Limb (tissue), 2 donors: Measurements from ENCODE around the gene MTOR.
"Not testable (repeated sequence)": the region's sequence is repeated elsewhere in the genome, so short reads cannot be mapped to it uniquely, and the experiment has no call there.

Source experiments
- DNase-seq, 2 donors: peaks; one replicate each; pipeline ENCODE4 v3.0.0-alpha.2; 2016; ENCODE audit errors: extremely low spot score in 2 of 2

MTOR gene

GRCh38 chr1:11280719-11281376 is 18.5 kb upstream of the MTOR start:
- no peak for DNase-seq

DNA sequence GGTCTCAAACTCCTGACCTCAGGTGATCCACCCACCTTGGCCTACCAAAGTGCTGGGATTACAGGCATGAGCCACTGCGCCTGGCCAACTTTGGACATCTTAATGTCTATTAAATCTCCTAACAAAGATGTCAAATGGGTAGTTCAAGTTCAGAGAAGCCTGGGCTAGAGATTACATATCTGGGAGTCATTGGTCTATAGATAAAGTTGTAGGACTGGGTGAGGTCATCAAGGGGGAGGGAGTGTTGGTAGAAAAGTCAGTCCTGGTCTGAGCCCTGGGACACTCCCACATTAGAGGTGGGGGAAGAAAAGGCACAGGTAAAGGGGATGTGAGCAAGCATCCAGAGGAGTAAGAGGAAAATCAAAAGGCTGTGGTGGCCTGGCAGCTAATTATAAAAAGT is 17.3 kb upstream of the MTOR start:
- no peak for DNase-seq

DNA sequence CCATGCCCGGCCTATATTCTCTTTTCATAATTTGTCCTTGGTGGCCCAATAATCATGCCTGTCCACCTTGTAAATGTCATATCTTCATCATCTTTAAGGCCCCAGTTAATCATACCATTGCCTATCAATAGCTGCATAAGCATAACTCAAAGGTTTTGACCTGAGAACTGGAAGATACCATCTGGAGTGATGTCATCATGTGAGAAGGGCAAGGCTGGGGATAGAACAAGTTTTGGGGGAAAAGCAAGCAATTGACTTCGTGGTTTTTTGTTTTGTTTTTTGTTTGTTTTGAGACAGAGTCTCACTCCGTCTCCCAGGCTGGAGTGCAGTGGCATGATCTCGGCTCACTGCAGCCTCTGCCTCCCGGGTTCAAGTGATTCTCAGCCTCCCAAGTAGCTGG is 16.8 kb upstream of the MTOR start:
- DNase-seq = no peak

DNA sequence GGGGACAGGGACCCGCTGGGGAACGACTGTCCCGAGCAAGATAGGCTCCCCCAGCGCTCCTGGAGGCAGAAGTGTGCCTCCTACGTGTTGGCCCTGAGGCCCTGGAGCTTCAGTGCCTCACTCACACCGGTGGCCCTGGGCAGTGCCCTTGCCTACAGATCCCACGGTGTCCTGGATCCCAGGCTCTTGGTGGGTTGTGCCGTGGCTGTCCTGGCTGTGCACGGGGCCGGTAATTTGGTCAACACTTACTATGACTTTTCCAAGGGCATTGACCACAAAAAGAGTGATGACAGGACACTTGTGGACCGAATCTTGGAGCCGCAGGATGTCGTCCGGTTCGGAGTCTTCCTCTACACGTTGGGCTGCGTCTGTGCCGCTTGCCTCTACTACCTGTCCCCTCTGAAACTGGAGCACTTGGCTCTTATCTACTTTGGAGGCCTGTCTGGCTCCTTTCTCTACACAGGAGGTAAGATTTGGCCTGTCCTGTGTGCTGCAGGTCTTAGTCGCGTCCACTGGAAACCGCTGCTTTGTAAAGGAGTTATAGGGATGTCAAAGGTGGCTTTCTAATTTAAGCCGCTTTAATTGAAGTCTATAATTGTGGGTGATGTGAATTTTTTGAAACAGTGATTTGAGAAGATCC is 11.4 kb upstream of the MTOR start:
- DNase-seq = no peak

DNA sequence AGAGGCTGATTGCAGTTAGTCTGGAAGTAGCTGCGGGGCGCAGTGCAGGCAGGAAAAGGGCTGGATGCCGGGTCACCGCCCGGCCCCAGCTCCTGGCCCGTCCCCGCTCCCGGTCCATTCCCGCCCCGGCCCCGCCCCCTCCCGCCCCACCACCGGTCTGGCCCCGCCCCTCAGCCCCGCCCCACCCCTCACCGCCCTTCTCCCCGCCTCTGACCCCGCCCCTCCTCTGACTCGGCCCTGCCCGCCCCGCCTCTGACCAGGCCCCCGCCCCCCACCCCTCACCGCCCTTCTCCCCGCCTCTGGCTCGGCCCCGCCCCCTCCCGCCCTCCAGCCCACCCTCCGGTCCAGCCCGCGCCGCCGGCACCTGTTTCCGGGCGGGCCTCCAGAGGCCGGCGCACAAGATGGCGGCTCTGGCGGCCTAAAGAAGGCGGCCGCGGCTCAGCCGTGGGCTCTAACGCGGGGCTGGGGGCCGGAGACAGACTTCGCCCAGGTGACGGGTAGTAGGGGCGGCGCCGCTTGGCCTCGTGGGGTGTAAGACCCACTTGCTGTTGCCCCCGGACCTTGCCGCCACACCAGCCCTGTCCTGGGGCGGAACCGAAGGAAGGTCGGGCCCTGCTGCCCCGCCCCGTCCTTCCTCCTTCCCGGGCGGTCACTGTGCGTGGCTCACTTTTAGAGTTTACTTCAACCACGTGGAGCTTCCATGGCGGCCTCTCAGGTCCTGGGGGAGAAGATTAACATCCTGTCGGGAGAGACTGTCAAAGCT is 10.7 kb upstream of the MTOR start, which contains the start of gene UBIAD1:
Gene UBIAD1, plus strand, starts transcription at position 367 of the 763 bp plus-strand sequence. Its CDS starts 334 bp downstream, at position 701.
- peak; percentile 78 to 95 for DNase-seq

DNA sequence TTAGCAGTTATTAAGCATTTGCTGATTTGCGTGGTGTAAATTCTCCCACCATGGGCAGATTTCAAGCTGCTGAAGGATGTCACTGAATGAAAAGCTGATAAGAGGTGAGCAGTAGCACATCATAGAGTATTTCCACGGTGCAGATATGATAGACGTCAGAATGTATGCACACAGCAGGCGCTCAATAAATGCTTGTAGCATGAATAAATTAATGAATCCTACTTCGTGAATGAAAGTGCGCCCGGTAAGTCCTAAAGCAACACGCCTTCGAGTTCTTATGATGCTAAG is 10.1 kb upstream of the MTOR start:
- DNase-seq = no peak

DNA sequence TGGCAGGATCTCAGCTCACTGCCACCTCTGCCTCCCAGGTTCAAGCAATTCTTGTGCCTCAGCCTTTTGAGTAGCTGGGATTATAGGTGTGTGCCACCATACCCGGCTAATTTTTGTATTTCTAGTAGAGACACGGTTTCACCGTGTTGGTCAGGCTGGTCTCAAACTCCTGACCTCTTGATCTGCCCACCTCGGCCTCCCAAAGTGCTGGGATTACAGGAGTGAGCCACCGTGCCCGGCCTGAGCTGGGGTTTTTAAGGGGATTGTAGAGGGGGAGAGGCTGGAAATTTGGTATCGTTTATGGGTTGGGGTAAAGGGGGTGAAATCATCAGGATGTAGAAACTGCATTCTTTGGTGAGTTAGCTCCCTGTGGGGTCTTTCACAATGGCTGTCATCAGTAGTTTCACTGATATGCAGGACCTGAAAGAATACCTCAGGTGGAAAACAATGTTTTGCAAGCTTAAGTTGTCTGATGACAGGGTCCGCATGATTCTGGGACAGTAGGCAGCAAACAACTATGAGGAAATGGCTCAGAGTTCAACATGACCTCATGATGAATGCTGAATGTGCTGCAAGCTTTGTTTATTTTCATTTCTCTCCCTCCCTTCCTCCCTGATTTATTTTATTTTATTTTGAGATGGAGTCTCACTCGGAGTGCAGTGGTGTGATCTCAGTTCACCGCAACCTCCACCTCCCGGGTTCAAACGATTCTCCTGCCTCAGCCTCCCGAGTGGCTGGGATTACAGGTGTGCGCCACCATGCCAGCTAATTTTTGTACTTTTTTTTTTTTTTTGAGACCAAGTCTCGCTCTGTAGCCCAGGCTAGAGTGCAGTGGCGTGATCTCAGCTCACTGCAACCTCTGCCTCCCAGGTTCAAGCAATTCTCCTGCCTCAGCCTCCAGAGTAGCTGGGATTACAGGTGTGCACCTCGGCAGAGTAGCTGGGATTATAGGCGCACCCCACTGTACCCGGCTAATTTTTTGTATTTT is 5.3 kb upstream of the MTOR start:
- not testable (repeated sequence) for DNase-seq

DNA sequence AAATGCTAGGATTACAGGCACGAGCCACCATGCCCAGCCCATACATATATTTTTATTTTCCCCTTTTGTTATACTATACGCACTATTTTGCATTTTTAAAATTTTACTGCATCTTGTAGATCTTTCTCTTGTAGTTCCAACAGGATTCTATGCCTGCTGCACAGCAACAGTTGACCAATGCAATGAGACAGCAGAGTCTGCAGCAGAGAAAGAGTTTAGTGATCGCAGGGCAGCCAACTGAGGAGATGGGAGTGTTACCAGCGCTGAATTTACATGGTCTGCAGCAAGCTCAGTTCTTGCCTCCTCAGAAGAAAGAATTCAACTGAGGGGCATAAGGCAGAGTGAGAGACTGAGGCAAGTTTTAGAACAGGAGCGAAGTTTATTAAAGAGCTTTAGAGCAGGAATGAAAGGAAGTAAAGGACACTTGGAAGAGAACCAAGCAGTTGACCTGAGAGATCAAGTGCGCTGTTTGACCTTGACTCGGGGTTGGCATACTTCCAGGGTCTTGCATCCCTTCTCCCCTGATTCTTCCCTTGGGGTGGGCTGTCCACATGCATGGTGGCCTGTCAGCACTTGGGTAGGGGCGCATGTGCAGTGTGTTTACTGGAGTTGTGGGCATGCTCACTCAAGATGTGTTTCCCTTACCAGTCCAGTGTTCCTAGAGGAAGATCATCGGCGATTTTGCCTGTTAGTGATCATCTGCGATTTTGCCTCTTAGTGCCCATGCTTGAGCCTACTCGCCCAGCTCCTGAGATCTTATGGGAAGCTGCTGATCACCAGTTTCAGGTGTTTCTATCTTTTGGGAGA is 4.1 kb upstream of the MTOR start:
- DNase-seq = no peak

- DNase-seq = no peak
These were observed 6.1 kb downstream of the MTOR start for GRCh38 chr1:11256299-11256698.

DNA sequence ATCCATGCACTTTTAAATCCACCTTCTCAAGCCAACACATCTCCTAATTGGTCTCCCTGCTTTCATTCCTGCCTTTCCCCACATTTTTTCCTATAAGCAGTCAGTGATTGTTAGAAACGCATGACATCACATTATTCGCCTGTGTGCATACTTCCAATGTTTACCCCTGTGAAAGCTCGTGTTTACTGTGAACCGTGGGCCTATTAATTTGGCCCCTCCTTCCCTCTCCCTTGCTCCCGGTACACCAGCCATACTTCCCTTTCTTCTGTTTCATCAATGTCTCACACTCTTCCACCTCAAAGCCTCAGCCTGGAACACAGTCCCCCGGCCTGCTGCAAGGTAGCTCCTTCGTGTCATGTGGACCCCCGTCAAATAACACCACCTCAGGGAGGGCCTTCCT is 9.1 kb downstream of the MTOR start:
- no peak for DNase-seq

DNA sequence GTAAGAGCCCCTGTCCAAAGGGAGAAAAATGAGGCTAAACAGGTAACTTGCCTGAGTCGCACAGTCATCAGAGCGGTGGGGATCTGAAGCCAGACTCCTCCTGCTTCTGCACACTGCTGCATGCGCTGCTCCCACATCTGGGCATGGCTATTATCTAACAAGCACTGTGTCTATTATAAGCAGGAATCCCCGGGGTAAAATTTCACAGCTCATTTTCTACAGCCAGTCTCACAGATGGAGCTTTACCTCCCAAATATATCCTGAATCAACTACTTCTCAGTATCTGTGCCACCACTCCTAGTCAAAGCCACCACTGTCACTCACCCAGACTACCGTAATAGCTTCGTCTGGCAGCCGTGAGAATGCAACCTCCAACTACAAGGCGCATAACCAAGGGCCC is 9.8 kb downstream of the MTOR start:
- no peak for DNase-seq

GRCh38 chr1:11248169-11248568 is 14.2 kb downstream of the MTOR start:
- DNase-seq = no peak

- no peak for DNase-seq
These were observed 16.2 kb downstream of the MTOR start for GRCh38 chr1:11245904-11246719.

DNA sequence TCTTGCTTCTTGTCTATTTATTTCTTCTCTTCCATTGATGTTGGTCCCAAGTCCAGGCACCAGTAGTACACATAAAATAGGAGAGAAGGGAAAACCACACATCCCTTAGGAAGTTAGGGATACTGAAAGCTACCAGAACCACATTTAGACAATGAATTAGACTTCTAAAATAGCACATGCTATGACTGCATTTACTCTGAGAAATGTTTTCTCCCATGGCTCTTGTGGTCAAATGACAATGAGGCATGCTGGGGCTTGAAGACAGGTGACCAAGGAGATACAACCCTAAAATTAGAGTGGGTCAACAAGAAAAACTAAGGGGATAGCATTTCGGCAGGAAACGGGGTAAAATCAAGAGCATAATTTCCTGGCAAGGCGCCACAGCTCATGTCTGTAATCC is 17.1 kb downstream of the MTOR start:
- no peak for DNase-seq

- DNase-seq = no peak
These were observed 24.0 kb downstream of the MTOR start for GRCh38 chr1:11238311-11238710.

GRCh38 chr1:11237356-11237755 is 25.0 kb downstream of the MTOR start:
- no peak for DNase-seq

GRCh38 chr1:11233208-11233607 is 29.1 kb downstream of the MTOR start:
- DNase-seq = no peak

- DNase-seq = no peak
These were observed 33.1 kb downstream of the MTOR start for GRCh38 chr1:11229203-11229602.

DNA sequence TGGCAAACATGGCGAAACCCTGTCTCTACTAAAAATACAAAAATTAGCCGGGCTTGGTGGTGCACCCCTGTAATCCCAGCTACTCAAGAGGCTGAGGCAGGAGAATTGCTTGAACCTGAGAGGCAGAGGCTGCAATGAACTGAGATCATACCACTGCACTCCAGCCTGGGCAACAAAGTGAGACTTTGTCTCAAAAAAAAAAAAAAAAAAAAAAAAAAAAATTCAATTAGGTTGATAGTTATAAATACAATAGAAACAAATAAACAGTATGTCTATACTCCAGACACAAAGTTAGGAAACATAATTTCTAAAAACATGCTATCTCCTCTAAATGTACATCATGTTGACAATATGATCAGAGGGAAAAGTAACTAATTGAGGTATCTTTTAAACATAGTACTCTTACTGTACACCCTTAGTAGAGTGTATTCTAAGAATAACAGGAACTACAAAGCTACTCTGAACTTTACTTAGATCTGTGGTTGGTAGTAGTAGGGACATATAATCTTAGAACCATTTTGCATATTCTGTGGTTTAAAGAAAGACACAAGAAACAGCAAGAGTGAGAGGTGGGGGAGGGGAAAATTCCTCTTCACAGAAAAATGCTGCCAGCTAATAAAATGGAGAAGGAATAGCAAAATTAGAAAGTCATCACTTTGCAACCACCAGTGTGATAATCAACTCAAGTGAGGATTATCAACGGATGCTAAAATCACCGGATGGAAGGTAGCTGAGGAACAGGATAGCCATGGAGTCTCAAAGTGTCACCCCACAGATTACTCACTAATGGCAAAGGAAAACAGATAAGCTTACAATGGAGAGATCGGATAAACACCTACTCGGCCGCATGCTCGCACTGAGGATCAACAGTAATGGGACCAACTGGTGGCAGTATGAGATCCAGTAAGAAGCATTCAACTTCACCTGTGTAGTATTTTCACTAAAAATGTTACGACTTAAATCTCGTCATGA is 35.0 kb downstream of the MTOR start:
- no peak for DNase-seq
